ENCODE data around the gene ANKRD6.

Gene ANKRD6

DNA sequence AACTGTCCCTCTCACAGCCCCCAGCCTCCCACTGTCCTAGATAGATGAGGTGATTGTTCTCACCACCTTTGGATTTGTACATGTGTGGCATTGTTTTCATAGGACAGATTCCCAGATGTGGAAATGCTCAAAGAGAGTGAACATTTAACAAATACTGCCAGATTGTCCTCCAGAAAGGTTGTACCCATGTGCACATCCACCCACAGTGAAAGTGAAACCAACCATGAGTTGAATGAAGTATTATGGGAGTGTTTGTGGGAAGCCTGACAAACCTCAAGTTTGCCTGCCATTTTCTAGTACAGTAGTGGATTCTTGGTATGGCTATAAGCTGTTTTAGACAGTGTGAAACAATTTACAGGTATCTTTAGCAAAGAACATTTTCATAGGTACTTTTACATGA lies 42.7 kb downstream of the ANKRD6 start:
- DNase-seq, result no peak

GRCh38 chr6:89479897-89480296 lies 46.9 kb downstream of the ANKRD6 start:
- no peak for DNase-seq

- no peak for DNase-seq
These were observed 48.7 kb downstream of the ANKRD6 start for GRCh38 chr6:89481695-89482094.

DNA sequence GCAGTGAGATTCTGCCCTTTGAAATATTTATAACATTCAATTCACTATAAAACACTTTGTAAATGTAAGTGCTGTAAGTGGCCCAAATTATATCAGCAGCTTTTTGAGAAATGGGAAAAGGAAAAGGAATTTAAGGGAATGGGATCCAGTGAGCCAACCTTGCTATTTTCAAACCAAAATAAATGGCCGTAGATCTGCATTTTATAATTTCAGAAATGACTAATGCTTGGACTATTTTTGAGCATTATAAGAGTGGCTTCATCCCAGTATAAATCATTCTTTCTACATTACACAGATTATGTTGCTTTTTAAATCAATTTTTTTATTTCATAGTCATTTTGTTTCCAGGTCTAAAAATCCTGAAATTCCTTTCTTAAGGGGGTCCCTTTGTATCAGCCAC lies 49.2 kb downstream of the ANKRD6 start:
- DNase-seq, result no peak

- DNase-seq, result no peak
These were observed 50.3 kb downstream of the ANKRD6 start for GRCh38 chr6:89483111-89483720.

DNA sequence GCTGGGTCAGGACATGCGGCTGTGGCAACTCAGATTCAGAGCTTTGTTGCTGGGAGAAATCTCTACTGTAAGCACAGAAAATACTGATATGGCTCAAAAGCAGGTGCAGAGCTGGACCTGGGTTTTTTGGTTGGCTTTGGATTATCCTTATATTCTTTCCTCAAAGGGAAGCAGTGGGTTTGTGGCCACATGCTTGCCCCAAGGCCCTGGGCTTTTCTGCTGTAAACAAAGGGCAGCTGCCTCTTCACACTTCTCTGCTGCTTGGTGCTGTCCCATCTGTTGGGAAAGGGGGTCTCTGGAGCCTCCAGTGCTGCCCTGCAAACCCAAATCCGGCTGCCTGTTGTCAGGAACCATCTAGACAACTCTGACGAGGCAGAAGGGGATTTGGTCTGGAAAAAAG lies 52.4 kb downstream of the ANKRD6 start:
- DNase-seq, result no peak

DNA sequence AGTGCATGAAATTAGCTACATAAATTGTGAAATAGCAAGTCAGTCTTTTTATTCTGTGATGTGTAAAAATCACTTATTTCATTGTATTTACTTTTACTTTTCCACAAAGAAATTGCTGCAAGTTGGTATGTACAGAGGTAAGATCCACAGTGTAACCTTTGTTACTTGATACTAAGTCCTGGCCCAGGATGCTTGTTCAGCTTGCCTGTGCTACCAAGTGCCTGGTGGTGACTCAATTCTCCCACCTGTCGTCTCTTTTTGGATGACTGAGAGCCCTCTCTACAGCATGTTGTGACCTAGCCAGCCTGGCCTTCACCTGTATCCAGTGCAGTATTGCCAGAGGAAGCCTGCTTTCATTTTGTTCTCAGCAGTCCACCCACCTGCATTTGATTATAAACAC lies 54.9 kb downstream of the ANKRD6 start:
- DNase-seq, result no peak

GRCh38 chr6:89488438-89488837 lies 55.5 kb downstream of the ANKRD6 start:
- no peak for DNase-seq

- no peak for DNase-seq
These were observed 56.1 kb downstream of the ANKRD6 start for GRCh38 chr6:89489078-89489477.

DNA sequence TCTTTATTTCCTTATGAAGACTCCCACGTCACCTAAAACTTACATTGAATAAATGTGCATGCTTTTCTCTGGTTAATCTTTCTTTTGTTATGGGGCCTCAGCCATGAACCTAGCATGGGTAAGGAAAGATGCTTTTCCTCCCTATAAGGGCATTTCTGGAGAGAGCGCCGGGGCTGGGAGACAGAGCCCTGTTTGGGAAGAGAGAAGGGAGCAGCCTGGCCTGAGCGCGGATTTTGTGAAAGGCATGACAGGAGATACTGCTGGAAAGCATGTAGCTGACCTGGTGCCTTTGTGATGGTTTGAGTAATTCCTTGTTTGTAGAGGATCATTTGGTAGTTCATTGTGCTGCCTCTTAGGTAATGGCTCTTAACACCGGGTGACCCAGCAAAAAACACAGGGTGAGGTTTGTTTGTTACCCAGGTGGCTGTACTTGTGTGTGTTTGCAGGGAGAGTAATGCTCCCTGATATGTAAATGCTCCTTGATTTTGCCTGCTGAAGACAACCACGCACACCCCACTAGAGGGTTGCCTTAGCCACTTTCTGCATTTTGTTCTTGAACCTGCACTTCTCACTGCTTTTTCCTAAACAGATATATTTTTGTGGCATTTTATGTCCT lies 59.2 kb downstream of the ANKRD6 start:
- no peak for DNase-seq

GRCh38 chr6:89494131-89494793 lies 61.3 kb downstream of the ANKRD6 start:
- DNase-seq, result no peak

GRCh38 chr6:89495961-89496535 lies 63.1 kb downstream of the ANKRD6 start:
- DNase-seq, result no peak

GRCh38 chr6:89500611-89501010 lies 67.7 kb downstream of the ANKRD6 start:
- no peak for DNase-seq

DNA sequence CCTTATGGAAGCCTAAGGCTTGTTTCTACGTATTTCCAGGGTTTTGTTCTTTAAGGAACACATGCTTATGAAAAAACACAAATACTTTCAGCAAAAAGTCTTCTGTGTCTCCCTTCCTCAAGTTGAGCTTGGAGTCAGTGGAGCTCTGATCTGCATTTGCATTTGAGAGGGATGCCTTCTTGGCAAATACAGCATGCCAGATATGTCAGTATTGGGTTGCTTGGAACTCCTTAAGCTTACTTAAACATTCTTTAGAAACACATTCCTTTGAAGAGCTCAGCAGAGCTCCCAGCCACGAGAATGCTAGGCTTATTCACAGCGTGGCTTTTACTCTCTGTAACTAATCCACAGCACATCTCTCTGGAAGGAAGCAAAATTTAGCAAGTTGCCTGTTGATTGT lies 68.3 kb downstream of the ANKRD6 start:
- DNase-seq, result no peak

GRCh38 chr6:89501753-89502152 lies 68.8 kb downstream of the ANKRD6 start:
- no peak for DNase-seq

DNA sequence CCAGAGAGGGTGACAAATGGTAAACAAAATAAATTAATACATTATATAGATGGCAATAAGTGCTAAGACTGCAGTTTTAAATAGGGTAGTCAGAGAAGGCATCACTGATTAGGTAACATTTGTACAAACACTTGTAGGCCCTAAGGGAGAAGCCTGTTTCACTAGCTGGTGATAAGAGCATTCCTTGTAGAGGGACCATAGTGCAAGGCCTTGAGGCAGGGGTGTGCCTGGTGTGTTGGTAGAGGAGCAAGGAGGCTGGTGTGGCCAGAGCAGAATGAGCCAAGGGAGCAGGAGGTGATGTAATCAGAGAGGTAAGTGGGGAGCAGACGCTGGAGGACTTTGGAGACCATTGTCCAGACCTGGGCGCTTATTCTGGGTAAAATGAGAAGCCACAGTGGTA lies 70.7 kb downstream of the ANKRD6 start:
- DNase-seq, result no peak

DNA sequence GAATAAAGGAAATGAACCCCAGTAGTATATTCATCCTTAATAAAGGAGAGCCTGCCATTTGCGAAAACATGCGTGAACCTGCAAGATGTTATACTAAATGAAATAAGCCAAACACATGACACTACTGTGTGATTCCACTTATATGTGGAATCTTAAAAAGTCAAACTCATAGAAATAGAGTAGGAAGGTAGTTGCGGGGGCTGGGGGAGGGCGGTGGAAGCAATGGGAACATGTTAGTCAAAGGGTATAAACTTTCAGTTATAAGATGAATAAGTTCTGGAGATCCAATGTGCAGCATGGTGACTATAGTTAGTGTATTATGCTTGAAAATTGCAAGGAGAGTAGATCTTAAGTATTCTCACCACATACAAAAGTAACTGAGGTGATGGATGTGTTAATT lies 72.9 kb downstream of the ANKRD6 start:
- DNase-seq, result no peak

- DNase-seq, result no peak
These were observed 74.0 kb downstream of the ANKRD6 start for GRCh38 chr6:89506716-89507617.

DNA sequence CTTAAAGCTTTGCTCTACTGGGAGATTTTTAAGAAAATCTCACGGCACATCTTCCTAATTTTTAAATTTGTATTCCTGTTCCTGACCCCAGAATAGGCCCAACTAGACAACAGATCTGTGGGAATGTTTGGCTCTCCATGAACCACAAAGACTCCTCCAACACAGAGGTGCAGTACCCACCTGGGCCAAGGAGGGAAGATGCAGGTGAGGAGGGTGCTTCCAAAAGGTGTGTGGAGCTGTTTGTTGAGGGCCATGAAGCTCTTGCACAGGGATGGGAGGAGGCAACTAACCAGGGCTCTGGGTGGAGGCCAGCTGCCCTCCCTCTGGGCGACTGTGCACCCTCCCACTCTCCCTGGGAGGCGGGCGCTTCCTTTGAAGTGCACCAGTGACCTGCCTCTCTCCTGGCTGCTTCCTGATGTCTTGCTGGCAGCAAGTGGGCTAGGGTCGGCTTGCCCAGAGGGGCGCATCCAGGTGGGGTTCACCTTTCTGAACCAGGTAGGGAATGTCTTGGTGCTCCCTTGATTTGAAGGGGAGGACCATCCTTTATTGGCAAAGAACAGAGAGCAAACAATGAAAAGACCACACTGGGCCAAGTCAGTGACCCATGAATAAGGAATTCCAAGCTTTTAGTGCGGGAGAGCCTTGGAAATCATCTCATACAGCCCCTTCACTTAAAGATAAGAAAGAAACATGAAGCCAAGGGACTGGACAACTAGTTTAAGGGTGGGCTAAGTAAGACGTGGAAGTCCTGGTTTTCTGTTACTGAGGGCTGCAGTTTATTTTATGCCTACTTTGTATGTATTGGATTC lies 76.0 kb downstream of the ANKRD6 start:
- DNase-seq, result no peak

DNA sequence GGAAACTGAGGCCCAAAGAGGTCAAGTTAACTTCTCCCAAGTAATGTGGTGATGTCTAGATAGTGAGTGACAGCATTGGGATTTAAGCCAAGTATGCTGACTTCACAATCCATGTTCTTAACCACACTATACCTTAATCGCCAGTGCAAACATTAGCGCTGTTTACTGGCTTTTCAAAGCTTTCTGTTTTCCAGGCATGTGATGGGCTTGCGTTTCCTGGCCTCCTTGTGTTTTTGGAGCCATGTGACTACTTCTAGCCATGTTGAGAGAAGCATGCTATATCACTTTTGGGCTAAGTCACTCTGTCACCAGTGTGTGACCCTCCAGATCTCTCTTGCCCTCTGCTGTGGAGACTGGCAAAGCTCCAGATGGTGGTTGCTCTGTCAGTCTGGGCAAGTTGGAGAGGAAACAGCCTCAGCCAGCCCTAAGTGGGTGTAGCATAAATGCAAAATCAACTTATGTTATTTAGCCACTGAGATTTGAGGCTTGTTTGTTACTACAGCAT lies 76.9 kb downstream of the ANKRD6 start:
- DNase-seq, result no peak

GRCh38 chr6:89510393-89510792 lies 77.4 kb downstream of the ANKRD6 start:
- DNase-seq, result no peak

Measured in NCI-H2227 treated with DMSO at 0.1 percent for 48 hours (cell line).